ENCODE measurements around the gene SLC37A1.

Gene SLC37A1

GRCh38 chr21:42479582-42479981 is 34.1 kb upstream of the SLC37A1 start:
- peak in 1 of 2 experiments; percentile 12 for DNase-seq

GRCh38 chr21:42480736-42481135 is 32.9 kb upstream of the SLC37A1 start:
- DNase-seq = no peak

GRCh38 chr21:42481169-42481568 is 32.5 kb upstream of the SLC37A1 start:
- no peak for DNase-seq

GRCh38 chr21:42484966-42485365 is 28.7 kb upstream of the SLC37A1 start:
- no peak for DNase-seq

- DNase-seq = no peak
Observed at GRCh38 chr21:42486072-42486471, 27.6 kb upstream of the SLC37A1 start.

- DNase-seq = no peak
Observed at GRCh38 chr21:42486531-42486930, 27.1 kb upstream of the SLC37A1 start.

- DNase-seq = no peak
Observed at GRCh38 chr21:42489006-42489563, 24.6 kb upstream of the SLC37A1 start.

GRCh38 chr21:42489991-42490390 is 23.7 kb upstream of the SLC37A1 start:
- DNase-seq = no peak

- DNase-seq = no peak
Observed at GRCh38 chr21:42490720-42491119, 22.9 kb upstream of the SLC37A1 start.

GRCh38 chr21:42491328-42491727 is 22.3 kb upstream of the SLC37A1 start:
- no peak for DNase-seq

GRCh38 chr21:42492201-42492600 is 21.5 kb upstream of the SLC37A1 start:
- DNase-seq = no peak

- DNase-seq = no peak
Observed at GRCh38 chr21:42493109-42494060, 20.3 kb upstream of the SLC37A1 start.

- DNase-seq = no peak
Observed at GRCh38 chr21:42495027-42495426, 18.6 kb upstream of the SLC37A1 start.

- DNase-seq = no peak
Observed at GRCh38 chr21:42495765-42496119, 17.9 kb upstream of the SLC37A1 start.

- DNase-seq = peak; percentile 99 to 100
Observed at GRCh38 chr21:42496120-42496838, 17.4 kb upstream of the SLC37A1 start, which contains the start of gene RSPH1. TSS of gene RSPH1 (minus strand) at chr21:42496224. CDS start at chr21:42496186, 38 bp downstream.

- DNase-seq = no peak
Observed at GRCh38 chr21:42496839-42497202, 16.8 kb upstream of the SLC37A1 start.

GRCh38 chr21:42498012-42498411 is 15.6 kb upstream of the SLC37A1 start:
- no peak for DNase-seq

GRCh38 chr21:42499444-42500112 is 14.1 kb upstream of the SLC37A1 start:
- no peak for DNase-seq

GRCh38 chr21:42500225-42500624 is 13.4 kb upstream of the SLC37A1 start:
- no peak for DNase-seq

GRCh38 chr21:42500736-42501135 is 12.9 kb upstream of the SLC37A1 start:
- DNase-seq = no peak

GRCh38 chr21:42503711-42504110 is 9.9 kb upstream of the SLC37A1 start:
- peak in 1 of 2 experiments; percentile 17 for DNase-seq

- peak in 1 of 2 experiments; percentile 5 for DNase-seq
Observed at GRCh38 chr21:42505090-42505726, 8.4 kb upstream of the SLC37A1 start.

- DNase-seq = no peak
Observed at GRCh38 chr21:42507418-42507817, 6.2 kb upstream of the SLC37A1 start.

All from activated T-cell treated with anti-CD3 and anti-CD28 coated beads, Interleukin-2, amount 50 U/mL, for 48 hours (primary cell).